ENCODE data around the gene KIAA1217. TPM values are rescaled to one million over a fixed set of nuclear protein-coding genes. Genes with fewer than 3 reads are reported as not detected.

Gene KIAA1217
- total and polyA plus RNA-seq, 3 experiments from 2014 or later = 0.20 TPM; not detected in 2

DNA sequence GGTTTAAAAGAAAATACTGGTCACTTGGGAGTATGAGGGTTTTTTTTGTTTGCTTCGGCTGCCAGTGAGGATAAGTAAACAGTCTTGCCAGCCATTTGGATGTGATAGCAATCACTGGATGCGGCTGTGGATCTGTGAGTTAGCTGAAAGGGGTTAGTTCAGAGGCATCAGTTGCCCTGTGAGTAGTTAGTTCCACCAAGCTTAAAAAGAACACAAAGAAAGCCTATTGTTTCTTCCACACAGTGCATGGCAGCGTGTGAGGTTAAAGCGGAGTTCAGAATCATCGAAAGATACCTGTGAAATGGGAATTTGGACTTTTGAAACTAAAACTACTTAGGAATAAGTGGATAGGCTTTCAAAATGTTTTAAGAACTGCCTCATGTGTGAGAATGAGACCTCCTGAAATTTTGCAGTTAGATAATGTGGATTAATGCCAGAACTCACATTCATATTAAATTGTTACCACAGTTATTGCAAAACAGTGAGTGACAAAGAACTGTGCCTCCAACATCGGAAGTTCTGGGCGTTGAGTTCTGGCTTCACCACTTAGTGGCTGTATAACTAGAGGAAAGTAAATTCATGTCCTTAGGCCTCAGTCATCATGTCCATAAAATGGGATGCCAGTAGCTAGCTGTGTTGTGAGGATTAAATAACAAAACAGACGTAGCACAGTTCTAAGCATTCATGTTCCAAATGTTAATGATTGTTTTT lies 31.3 kb downstream of the KIAA1217 start:
- ChIA-PET POLR2A (no interaction called here), CTCF (interaction anchor here (1.2 kb wide), 1 partner anchor 65 kb away, joined by 3 read pairs; no protein-coding TSS in a partner anchor)
- Histone ChIP-seq H3K27me3 (ENCODE audit: insufficient read depth, low read length, poor library complexity, severe bottlenecking) (no peaks in the 10 kb centered on the region), H3K4me3 (ENCODE audit: low read length) (no peak overlapping the region), H3K4me1 (ENCODE audit: insufficient read depth, low read length) (no peaks in the 10 kb centered on the region), H3K36me3 (ENCODE audit: insufficient read depth, low read length) (no peaks in the 10 kb centered on the region), H3K9me3 (ENCODE audit: low read length) (no peaks in the 10 kb centered on the region), H3K27ac (ENCODE audit: low read depth, low read length) (no peak overlapping the region)
- DNase-seq = no peak
- Mint-ChIP-seq H3K9me3 (peaks cover 0 to 3% (median 2%) of the 10 kb centered on the region in 5 donors), H3K4me3 (no peak overlapping the region), H3K4me1 (no peaks in the 10 kb centered on the region), H3K27ac (no peak overlapping the region), H3K27me3 (no peaks in the 10 kb centered on the region), H3K36me3 (no peaks in the 10 kb centered on the region)

DNA sequence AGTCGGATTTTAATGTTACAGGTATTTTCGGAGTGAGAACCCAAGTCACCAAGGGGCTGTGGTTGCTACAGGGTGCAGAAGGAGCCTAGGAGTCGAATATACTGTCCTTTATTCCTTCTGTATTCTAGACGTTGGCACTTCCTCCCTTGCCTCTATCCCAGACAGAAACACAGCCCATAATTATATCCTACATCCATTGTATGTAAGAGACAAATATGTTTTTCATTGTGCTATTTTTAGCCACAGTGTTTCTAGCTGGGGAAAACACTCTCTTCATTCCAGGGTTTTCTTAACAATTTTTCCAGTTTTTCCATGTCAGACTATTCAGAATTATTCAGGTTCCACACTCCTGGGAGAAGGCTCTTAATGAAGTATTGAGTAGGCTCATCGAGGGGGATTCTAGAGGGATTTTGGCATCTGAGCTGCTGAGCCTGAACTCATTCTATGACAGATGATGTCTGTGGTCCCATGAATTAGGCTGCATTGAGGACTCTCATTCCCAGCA lies 32.6 kb downstream of the KIAA1217 start:
- Histone ChIP-seq H3K9me3 (ENCODE audit: low read length) (no peaks in the 10 kb centered on the region), H3K36me3 (ENCODE audit: insufficient read depth, low read length) (no peaks in the 10 kb centered on the region), H3K27ac (ENCODE audit: low read depth, low read length) (no peak overlapping the region), H3K4me1 (ENCODE audit: insufficient read depth, low read length) (no peaks in the 10 kb centered on the region), H3K4me3 (ENCODE audit: low read length) (no peak overlapping the region), H3K27me3 (ENCODE audit: insufficient read depth, low read length, poor library complexity, severe bottlenecking) (no peaks in the 10 kb centered on the region)
- Mint-ChIP-seq H3K4me1 (no peaks in the 10 kb centered on the region), H3K36me3 (no peaks in the 10 kb centered on the region), H3K27me3 (peaks cover 0 to 3% of the 10 kb centered on the region in 2 donors), H3K4me3 (no peak overlapping the region), H3K27ac (no peak overlapping the region), H3K9me3 (peaks cover 0 to 3% (median 2%) of the 10 kb centered on the region in 5 donors)
- ChIA-PET POLR2A (no interaction called here), CTCF (no interaction called here)
- no peak for DNase-seq

DNA sequence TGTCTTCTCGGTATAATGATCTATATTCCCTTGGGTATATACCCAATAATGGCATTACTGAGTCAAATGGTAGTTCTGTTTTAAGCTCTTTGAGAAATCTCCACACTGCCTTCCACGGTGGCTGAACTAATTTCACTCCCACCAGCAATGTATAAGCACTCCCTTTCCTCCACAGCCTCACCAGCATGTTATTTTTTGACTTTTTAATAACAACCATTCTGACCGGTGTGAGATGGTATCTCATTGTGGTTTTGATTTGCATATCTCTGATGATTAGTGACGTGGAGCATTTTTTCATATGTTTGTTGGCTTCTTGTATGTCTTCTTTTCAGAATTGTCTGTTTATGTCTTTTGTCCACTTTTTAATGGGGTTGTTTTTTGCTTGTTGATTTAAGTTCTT lies 33.6 kb downstream of the KIAA1217 start:
- H3K4me3 ChIP-seq (ENCODE audit: low read length) = no peak overlapping the region
- H3K9me3 ChIP-seq (ENCODE audit: low read length) = no peaks in the 10 kb centered on the region
- Mint-ChIP-seq H3K4me3 (no peak overlapping the region), H3K27ac (no peak overlapping the region), H3K4me1 (no peaks in the 10 kb centered on the region), H3K27me3 (peaks cover 0 to 3% of the 10 kb centered on the region in 2 donors), H3K9me3 (peaks cover 0 to 2% (median 0%) of the 10 kb centered on the region in 5 donors), H3K36me3 (no peaks in the 10 kb centered on the region)
- no peaks in the 10 kb centered on the region for H3K27me3 ChIP-seq (ENCODE audit: insufficient read depth, low read length, poor library complexity, severe bottlenecking)
- ChIA-PET POLR2A (no interaction called here), CTCF (no interaction called here)
- H3K36me3 ChIP-seq (ENCODE audit: insufficient read depth, low read length) = no peaks in the 10 kb centered on the region
- DNase-seq = no peak
- no peaks in the 10 kb centered on the region for H3K4me1 ChIP-seq (ENCODE audit: insufficient read depth, low read length)
- no peak overlapping the region for H3K27ac ChIP-seq (ENCODE audit: low read depth, low read length)

DNA sequence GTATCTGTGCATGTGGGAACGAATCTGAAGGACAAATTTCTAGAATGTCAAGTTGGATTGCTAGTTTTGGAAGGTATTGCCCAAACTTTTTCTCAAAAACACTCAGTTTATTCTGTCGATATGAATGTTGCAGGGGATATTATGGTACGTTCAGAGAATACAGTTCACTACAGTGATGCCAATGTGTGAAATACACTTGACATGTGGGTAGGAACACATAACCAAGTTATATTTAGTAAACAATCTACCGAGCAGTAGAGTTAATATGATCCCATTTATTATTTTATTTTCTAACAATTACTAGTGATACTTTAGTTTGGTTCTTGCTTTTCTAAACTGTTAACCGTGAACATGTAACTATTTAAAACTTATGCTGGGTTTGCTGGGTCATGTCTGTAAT lies 37.4 kb downstream of the KIAA1217 start:
- H3K4me1 Mint-ChIP-seq = no peaks in the 10 kb centered on the region
- POLR2A ChIA-PET = no interaction called here

DNA sequence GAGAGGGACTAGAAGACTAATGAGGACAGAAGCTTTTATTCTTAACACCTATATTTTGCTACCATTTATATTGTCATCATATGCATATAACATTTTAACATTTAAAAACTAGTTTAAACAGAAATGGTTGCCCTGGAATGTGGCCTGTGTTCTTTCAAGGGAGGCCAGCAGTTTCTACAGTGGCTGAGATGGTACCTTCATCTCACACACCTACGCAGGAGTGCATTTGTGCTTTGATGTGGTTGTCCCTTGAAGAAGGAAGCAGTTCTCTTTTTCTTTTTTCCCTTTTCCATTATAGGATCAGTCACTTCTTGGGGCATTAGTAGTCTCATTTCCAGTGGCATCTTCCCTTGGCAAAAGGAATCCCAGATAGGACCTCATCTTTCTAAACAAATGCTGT lies 38.9 kb downstream of the KIAA1217 start:
- Mint-ChIP-seq H3K4me1 (no peaks in the 10 kb centered on the region), H3K9me3 (peaks cover 0 to 2% (median 0%) of the 10 kb centered on the region in 5 donors), H3K36me3 (no peaks in the 10 kb centered on the region), H3K27ac (no peak overlapping the region), H3K4me3 (no peak overlapping the region), H3K27me3 (peaks cover 3% of the 10 kb centered on the region in 2 donors)
- CTCF ChIA-PET = no interaction called here
- no peaks in the 10 kb centered on the region for H3K36me3 ChIP-seq (ENCODE audit: insufficient read depth, low read length)
- no peak overlapping the region for H3K27ac ChIP-seq (ENCODE audit: low read depth, low read length)
- no peak for DNase-seq
- no peaks in the 10 kb centered on the region for H3K27me3 ChIP-seq (ENCODE audit: insufficient read depth, low read length, poor library complexity, severe bottlenecking)
- no peak overlapping the region for H3K4me3 ChIP-seq (ENCODE audit: low read length)
- H3K4me1 ChIP-seq (ENCODE audit: insufficient read depth, low read length) = no peaks in the 10 kb centered on the region
- no peaks in the 10 kb centered on the region for H3K9me3 ChIP-seq (ENCODE audit: low read length)
- POLR2A ChIA-PET = no interaction called here

More for the DNA sequence above, 37.4 kb downstream of the KIAA1217 start:
- no peaks in the 10 kb centered on the region for H3K4me1 ChIP-seq (ENCODE audit: insufficient read depth, low read length)
- no peak overlapping the region for H3K27ac ChIP-seq (ENCODE audit: low read depth, low read length)
- H3K27me3 Mint-ChIP-seq = peaks cover 3% of the 10 kb centered on the region in 2 donors
- no peaks in the 10 kb centered on the region for H3K36me3 Mint-ChIP-seq
- H3K9me3 Mint-ChIP-seq = peaks cover 0 to 2% (median 0%) of the 10 kb centered on the region in 5 donors
- no peak overlapping the region for H3K27ac Mint-ChIP-seq
- H3K9me3 ChIP-seq (ENCODE audit: low read length) = no peaks in the 10 kb centered on the region
- CTCF ChIA-PET = no interaction called here
- DNase-seq = no peak
- no peaks in the 10 kb centered on the region for H3K27me3 ChIP-seq (ENCODE audit: insufficient read depth, low read length, poor library complexity, severe bottlenecking)
- no peaks in the 10 kb centered on the region for H3K36me3 ChIP-seq (ENCODE audit: insufficient read depth, low read length)
- no peak overlapping the region for H3K4me3 Mint-ChIP-seq
- no peak overlapping the region for H3K4me3 ChIP-seq (ENCODE audit: low read length)

DNA sequence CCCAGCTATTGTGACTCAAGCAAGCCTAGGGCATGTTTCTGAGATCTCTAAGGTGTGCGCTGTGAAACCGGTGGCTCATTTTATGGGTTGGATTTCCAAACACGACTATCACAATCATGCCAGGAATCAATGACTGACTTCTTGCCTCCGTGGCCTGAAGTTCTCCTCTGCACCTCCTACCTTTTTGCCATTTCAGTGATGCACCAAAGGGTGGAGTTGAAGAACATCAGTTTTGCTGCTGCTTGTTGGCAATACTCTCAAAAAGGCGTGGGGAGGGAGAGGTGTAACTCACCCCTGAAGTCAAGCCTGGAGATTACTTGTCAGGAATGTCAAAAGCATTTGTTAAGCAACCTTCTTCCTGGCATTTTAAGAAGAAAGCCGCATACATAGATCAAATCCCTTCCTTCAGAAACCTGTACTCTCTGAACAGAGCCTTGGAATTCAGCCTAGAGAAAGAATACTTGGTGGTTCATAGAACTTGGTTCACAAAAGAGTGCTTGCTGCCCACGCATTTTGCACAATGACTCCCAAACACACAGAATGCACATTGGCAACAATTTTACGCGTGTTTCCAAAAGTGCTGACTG lies 41.0 kb downstream of the KIAA1217 start:
- H3K27me3 ChIP-seq (ENCODE audit: insufficient read depth, low read length, poor library complexity, severe bottlenecking) = no peaks in the 10 kb centered on the region
- H3K4me1 ChIP-seq (ENCODE audit: insufficient read depth, low read length) = no peaks in the 10 kb centered on the region
- no peak for DNase-seq
- Mint-ChIP-seq H3K27ac (no peak overlapping the region), H3K9me3 (peaks cover 0 to 2% (median 0%) of the 10 kb centered on the region in 5 donors), H3K36me3 (no peaks in the 10 kb centered on the region), H3K27me3 (peaks cover 3% of the 10 kb centered on the region in 2 donors), H3K4me1 (no peaks in the 10 kb centered on the region), H3K4me3 (no peak overlapping the region)
- ChIA-PET CTCF (no interaction called here), POLR2A (no interaction called here)
- no peak overlapping the region for H3K27ac ChIP-seq (ENCODE audit: low read depth, low read length)
- H3K36me3 ChIP-seq (ENCODE audit: insufficient read depth, low read length) = no peaks in the 10 kb centered on the region
- H3K4me3 ChIP-seq (ENCODE audit: low read length) = no peak overlapping the region
- H3K9me3 ChIP-seq (ENCODE audit: low read length) = no peaks in the 10 kb centered on the region

DNA sequence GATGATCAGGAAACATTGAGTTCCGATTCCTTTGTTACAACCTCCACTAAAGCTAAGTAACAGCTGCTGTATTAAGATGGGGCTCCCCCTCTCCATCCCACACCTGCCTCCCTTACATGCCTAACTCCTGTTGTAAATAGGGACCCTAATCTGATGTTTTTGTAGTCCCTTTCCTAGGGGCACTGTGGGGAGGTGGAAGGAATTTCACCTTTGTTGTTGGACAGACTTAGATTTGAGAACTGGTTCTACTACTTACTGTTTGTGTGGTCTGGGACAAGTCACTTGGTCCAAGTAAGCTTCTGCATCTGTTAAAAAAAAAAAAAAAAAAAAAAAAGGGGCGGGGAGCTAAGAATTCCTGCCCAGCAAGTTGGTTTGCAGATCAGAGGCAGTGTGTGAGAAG lies 42.6 kb downstream of the KIAA1217 start:
- no peak for DNase-seq
- Mint-ChIP-seq H3K27ac (no peak overlapping the region), H3K4me1 (no peaks in the 10 kb centered on the region), H3K9me3 (no peaks in the 10 kb centered on the region), H3K27me3 (peaks cover 0 to 3% of the 10 kb centered on the region in 2 donors), H3K4me3 (no peak overlapping the region), H3K36me3 (no peaks in the 10 kb centered on the region)
- ChIA-PET CTCF (no interaction called here), POLR2A (no interaction called here)
- Histone ChIP-seq H3K4me3 (ENCODE audit: low read length) (no peak overlapping the region), H3K36me3 (ENCODE audit: insufficient read depth, low read length) (no peaks in the 10 kb centered on the region), H3K27me3 (ENCODE audit: insufficient read depth, low read length, poor library complexity, severe bottlenecking) (no peaks in the 10 kb centered on the region), H3K4me1 (ENCODE audit: insufficient read depth, low read length) (no peaks in the 10 kb centered on the region), H3K27ac (ENCODE audit: low read depth, low read length) (no peak overlapping the region), H3K9me3 (ENCODE audit: low read length) (no peaks in the 10 kb centered on the region)

DNA sequence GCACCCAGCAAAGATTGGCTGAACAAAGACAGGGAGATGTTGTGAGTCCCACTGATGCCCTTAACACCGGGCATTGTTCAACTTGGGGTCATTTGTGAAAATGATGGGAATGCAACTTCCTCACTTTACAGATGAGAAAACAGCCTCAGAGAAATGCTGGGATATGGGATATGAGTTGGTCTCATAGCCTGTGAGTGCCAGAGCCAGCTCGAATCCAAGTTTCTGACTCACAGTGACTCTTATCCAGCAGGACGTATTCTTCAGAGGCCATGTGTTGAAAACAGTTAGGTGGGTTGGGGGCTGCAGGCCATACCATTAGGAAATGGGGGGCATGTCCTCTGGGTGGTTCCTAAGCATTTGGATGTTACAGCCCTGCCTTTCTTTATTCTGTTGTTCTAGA lies 45.2 kb downstream of the KIAA1217 start:
- POLR2A ChIA-PET = no interaction called here
- Histone ChIP-seq H3K36me3 (ENCODE audit: insufficient read depth, low read length) (no peaks in the 10 kb centered on the region), H3K4me3 (ENCODE audit: low read length) (no peak overlapping the region), H3K27me3 (ENCODE audit: insufficient read depth, low read length, poor library complexity, severe bottlenecking) (no peaks in the 10 kb centered on the region), H3K27ac (ENCODE audit: low read depth, low read length) (no peak overlapping the region), H3K4me1 (ENCODE audit: insufficient read depth, low read length) (no peaks in the 10 kb centered on the region), H3K9me3 (ENCODE audit: low read length) (no peaks in the 10 kb centered on the region)
- Mint-ChIP-seq H3K27me3 (no peaks in the 10 kb centered on the region), H3K27ac (no peak overlapping the region), H3K36me3 (no peaks in the 10 kb centered on the region), H3K4me3 (no peak overlapping the region), H3K4me1 (no peaks in the 10 kb centered on the region), H3K9me3 (no peaks in the 10 kb centered on the region)
- CTCF ChIA-PET = no interaction called here
- DNase-seq = no peak
